CD1c-positive myeloid dendritic cell (primary cell): ENCODE measurements around the gene HES1.

ENCODE experiments used
- DNase-seq: peaks from one replicate; pipeline ENCODE4 v3.0.0-alpha.2; 2016; ENCODE audit errors: extremely low spot score

HES1 gene

GRCh38 chr3:194167480-194168282 lies 31.7 kb downstream of the HES1 start:
- DNase-seq = peak; percentile 56

- DNase-seq = no peak
Observed at GRCh38 chr3:194168994-194169393, 33.0 kb downstream of the HES1 start.

- no peak for DNase-seq
Observed at GRCh38 chr3:194169595-194169994, 33.6 kb downstream of the HES1 start.

- DNase-seq = no peak
Observed at GRCh38 chr3:194170793-194171192, 34.8 kb downstream of the HES1 start.

- DNase-seq = no peak
Observed at GRCh38 chr3:194174406-194174805, 38.5 kb downstream of the HES1 start.

GRCh38 chr3:194174980-194175379 lies 39.0 kb downstream of the HES1 start:
- no peak for DNase-seq

- no peak for DNase-seq
Observed at GRCh38 chr3:194176274-194176991, 40.5 kb downstream of the HES1 start.

GRCh38 chr3:194177141-194177540 lies 41.2 kb downstream of the HES1 start:
- no peak for DNase-seq

GRCh38 chr3:194178128-194178527 lies 42.2 kb downstream of the HES1 start:
- DNase-seq = no peak

GRCh38 chr3:194178669-194179068 lies 42.7 kb downstream of the HES1 start:
- no peak for DNase-seq

GRCh38 chr3:194180570-194180969 lies 44.6 kb downstream of the HES1 start:
- DNase-seq = no peak

- DNase-seq = no peak
Observed at GRCh38 chr3:194181612-194182529, 45.9 kb downstream of the HES1 start.

GRCh38 chr3:194183271-194183670 lies 47.3 kb downstream of the HES1 start:
- no peak for DNase-seq

GRCh38 chr3:194184265-194184751 lies 48.4 kb downstream of the HES1 start:
- DNase-seq = no peak

GRCh38 chr3:194184801-194185200 lies 48.9 kb downstream of the HES1 start:
- DNase-seq = no peak

GRCh38 chr3:194185221-194185620 lies 49.3 kb downstream of the HES1 start:
- DNase-seq = no peak

- no peak for DNase-seq
Observed at GRCh38 chr3:194187233-194187944, 51.4 kb downstream of the HES1 start.
